NCI-H1436 treated with DMSO at 0.1 percent for 48 hours (cell line): ENCODE measurements around the gene KRTAP5-9.
"Not testable (repeated sequence)": the region's sequence is repeated elsewhere in the genome, so short reads cannot be mapped to it uniquely, and the experiment has no call there.

Experiments used
- DNase-seq: peaks from one replicate; lab custom pipeline; 2025; lab: John Stamatoyannopoulos, UW

KRTAP5-9 gene

GRCh38 chr11:71534711-71535608, 13.3 kb upstream of the KRTAP5-9 start:
- not testable (repeated sequence) for DNase-seq

- no peak for DNase-seq
Observed at GRCh38 chr11:71535825-71536224, 12.4 kb upstream of the KRTAP5-9 start.

GRCh38 chr11:71537537-71537936, 10.7 kb upstream of the KRTAP5-9 start:
- no peak for DNase-seq

- not testable (repeated sequence) for DNase-seq
Observed at GRCh38 chr11:71537977-71538665, 10.1 kb upstream of the KRTAP5-9 start, which contains the start of gene KRTAP5-8. Gene KRTAP5-8, plus strand, starts transcription at chr11:71538025. Its CDS starts 31 bp downstream, at chr11:71538056.

- DNase-seq: no peak
Observed at GRCh38 chr11:71538666-71538990, 9.6 kb upstream of the KRTAP5-9 start.

GRCh38 chr11:71539017-71539416, 9.2 kb upstream of the KRTAP5-9 start:
- no peak for DNase-seq

- DNase-seq: not testable (repeated sequence)
Observed at GRCh38 chr11:71539971-71540370, 8.2 kb upstream of the KRTAP5-9 start.

- DNase-seq: not testable (repeated sequence)
Observed at GRCh38 chr11:71540521-71541304, 7.5 kb upstream of the KRTAP5-9 start.

- DNase-seq: no peak
Observed at GRCh38 chr11:71542382-71542781, 5.8 kb upstream of the KRTAP5-9 start.

GRCh38 chr11:71542879-71543777, 5.1 kb upstream of the KRTAP5-9 start:
- no peak for DNase-seq

GRCh38 chr11:71543866-71544265, 4.4 kb upstream of the KRTAP5-9 start:
- DNase-seq: no peak

GRCh38 chr11:71544525-71545214, 3.5 kb upstream of the KRTAP5-9 start:
- DNase-seq: no peak

GRCh38 chr11:71545405-71545966, 2.7 kb upstream of the KRTAP5-9 start:
- no peak for DNase-seq

- DNase-seq: no peak
Observed at GRCh38 chr11:71548716-71549151, 514 bp downstream of the KRTAP5-9 start.

- no peak for DNase-seq
Observed at GRCh38 chr11:71551711-71552110, 3.5 kb downstream of the KRTAP5-9 start.

GRCh38 chr11:71554996-71555395, 6.8 kb downstream of the KRTAP5-9 start:
- no peak for DNase-seq

- no peak for DNase-seq
Observed at GRCh38 chr11:71555508-71555907, 7.3 kb downstream of the KRTAP5-9 start.

GRCh38 chr11:71556018-71556417, 7.8 kb downstream of the KRTAP5-9 start:
- DNase-seq: no peak

- DNase-seq: no peak
Observed at GRCh38 chr11:71557257-71557656, 9.0 kb downstream of the KRTAP5-9 start.

GRCh38 chr11:71558996-71559395, 10.8 kb downstream of the KRTAP5-9 start:
- DNase-seq: no peak
